DMS79 treated with DMSO at 0.1 percent for 48 hours (cell line): Measurements from ENCODE around the gene TGFBRAP1.

Source experiments
- DNase-seq: peaks from one replicate; lab custom pipeline; 2025; lab: John Stamatoyannopoulos, UW

Gene TGFBRAP1, protein sequence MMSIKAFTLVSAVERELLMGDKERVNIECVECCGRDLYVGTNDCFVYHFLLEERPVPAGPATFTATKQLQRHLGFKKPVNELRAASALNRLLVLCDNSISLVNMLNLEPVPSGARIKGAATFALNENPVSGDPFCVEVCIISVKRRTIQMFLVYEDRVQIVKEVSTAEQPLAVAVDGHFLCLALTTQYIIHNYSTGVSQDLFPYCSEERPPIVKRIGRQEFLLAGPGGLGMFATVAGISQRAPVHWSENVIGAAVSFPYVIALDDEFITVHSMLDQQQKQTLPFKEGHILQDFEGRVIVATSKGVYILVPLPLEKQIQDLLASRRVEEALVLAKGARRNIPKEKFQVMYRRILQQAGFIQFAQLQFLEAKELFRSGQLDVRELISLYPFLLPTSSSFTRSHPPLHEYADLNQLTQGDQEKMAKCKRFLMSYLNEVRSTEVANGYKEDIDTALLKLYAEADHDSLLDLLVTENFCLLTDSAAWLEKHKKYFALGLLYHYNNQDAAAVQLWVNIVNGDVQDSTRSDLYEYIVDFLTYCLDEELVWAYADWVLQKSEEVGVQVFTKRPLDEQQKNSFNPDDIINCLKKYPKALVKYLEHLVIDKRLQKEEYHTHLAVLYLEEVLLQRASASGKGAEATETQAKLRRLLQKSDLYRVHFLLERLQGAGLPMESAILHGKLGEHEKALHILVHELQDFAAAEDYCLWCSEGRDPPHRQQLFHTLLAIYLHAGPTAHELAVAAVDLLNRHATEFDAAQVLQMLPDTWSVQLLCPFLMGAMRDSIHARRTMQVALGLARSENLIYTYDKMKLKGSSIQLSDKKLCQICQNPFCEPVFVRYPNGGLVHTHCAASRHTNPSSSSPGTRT

DNA sequence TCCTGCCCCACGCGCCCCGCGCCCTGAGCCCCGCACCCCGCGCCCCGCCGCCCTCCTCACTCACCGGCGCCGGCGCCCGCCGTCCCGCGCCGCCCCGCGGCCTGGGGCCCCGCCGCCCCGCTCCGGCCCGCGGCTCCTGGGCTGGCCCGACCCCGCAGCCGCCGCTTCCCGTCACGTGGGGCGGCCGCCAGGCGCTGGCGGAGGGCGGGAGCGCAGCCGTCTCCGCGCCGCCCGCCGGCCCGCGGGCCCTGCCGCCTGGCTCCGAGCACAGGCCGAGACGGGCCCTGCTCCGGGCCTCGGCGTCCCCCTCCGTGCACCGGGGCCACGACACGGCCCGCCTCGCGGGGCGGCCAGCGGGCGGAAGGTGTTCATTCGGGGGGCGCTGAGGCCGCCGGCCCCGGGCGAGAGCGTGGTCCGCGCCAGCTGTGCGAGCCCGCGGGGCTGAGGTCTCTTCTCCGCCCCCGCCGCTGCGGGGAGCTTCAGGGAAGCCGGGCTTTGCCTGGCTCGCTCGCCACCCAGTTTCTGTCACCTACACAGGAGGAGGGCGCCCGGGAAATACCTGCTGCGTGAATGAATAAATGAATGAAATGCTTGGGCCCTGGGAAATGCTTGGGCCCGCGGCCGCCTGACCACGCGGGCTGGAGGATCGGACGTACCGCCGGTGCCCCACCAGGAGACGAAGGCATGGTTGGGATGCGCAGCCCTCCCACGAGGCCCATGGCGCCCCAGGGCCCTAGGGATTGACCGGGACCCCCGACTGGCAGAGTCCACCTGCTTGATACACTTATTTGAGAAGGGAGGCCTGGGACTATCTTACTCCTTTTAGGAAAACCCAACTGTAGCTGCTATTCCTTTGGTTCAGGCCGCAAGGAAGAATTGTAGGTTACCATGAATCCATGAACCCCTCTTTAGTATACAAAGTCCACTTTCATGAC, at the start of gene TGFBRAP1:
TGFBRAP1 (minus strand) TSS at position 175 of the 935 bp plus-strand sequence. CDS start 21,434 bp downstream, outside the sequence.
- peak; percentile 16 for DNase-seq

- DNase-seq: no peak
Measured at GRCh38 chr2:105378921-105379383, 49.4 kb upstream of the TGFBRAP1 start.

DNA sequence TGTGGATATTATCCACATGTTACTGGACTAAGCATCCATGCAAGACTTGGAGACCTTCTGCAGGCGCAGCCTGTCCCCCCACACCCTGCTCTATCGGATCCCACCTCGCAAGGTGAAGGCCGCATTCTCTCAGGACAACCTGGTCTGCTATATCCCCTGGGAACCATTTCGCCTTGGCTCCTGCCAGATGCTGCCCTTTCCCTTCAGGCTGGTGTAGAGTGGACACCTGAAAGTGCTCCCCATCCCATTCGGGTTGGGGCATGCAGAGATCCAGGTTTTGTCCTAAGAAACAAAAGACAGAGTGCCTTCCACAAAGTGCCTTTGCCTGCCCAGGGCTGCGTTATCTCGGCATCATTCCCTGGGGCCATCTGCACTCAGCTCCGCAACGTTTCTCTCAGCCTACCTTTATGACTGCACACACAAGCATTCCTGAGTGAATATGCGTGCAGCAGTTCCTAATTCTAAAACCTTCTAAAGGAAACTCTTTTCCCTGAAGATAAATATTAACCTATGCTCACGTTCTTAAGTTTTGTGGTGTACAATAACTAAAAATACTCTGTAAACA, 48.8 kb upstream of the TGFBRAP1 start:
- no peak for DNase-seq

DNA sequence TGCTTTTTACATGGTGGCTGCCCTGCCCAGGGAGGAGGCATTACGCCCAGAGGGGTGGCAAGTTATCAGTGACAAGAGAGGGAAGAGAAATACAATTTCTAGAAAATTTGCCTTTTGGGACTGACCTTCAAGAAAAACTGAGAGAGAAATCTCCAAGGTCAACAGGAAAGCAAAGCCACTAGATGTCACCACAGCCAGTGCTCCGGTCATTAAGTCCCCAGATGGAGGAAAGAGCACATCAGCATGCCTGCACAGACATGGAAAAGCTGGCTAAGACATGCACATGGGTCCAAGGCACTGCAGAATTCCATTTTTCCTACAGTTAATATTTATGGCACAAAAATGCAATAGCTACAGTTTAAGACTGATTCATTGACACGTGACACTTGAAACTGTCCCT, 48.3 kb upstream of the TGFBRAP1 start:
- DNase-seq: no peak

GRCh38 chr2:105376789-105377240, 47.3 kb upstream of the TGFBRAP1 start:
- DNase-seq: no peak

DNA sequence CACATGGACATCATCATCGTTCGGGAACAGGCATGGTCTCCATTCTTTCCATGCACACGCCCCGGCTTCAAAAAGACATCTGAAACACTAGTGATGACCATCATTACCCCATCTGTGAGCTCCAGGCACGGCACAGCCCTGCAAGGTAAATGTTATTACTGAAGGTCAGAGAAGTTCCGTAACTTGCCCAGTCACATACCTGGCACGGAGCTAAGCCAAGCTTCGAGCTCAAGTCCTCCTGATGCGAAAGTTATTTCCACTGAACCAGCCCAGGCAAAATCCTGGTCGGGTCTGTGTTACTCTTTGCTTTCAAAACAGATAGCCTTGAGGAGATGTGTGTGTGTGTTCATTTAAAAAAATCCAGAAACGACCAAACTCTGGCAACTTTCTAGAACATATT, 46.5 kb upstream of the TGFBRAP1 start:
- DNase-seq: no peak

DNA sequence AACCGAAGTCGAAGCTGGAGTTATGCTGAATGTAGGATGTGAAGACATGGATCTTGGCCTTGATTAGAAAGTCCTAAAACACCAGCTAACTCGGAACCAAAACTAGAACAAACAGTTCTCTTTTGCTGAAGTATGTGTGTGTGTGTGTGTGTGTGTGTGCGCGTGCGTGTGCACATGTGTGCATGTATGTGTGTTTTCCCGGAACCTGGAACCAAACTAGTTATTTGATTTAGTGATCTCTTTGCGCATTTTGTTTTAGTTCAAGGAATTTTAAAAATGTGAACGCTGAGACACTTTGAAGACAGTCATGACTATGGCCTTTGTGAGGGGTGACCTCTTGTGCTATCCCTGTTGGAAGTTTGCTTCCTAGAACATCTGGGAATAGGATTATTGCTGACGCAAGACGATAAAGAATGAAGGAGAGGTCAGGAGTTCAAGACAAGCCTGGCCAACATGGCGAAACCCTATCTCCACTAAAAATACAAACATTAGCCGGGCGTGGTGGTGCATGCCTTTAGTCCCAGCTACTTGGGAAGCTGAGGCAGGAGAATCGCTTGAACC, 45.5 kb upstream of the TGFBRAP1 start:
- DNase-seq: no peak

GRCh38 chr2:105373895-105374401, 44.4 kb upstream of the TGFBRAP1 start:
- no peak for DNase-seq

- DNase-seq: no peak
Measured at GRCh38 chr2:105373344-105373781, 43.8 kb upstream of the TGFBRAP1 start.

DNA sequence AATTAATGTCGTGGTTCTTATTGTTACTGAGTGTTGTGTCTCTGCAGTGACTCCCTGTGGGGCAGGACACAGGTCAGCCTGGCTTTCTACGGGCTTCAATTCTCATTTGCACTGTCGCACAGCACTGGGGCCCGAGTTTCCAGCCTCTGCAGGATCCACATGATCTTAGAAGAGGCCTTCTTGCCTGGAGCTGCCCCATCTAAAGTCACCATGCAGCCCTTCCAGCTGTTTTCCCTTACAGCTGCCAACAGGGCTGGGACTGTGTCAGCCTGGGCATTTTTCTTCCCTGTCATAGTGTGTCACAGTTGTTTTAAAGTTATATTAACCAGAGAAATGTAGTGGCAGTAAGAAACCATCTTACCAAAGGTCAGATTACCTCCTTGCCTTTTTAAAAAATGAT, 42.3 kb upstream of the TGFBRAP1 start:
- no peak for DNase-seq

DNA sequence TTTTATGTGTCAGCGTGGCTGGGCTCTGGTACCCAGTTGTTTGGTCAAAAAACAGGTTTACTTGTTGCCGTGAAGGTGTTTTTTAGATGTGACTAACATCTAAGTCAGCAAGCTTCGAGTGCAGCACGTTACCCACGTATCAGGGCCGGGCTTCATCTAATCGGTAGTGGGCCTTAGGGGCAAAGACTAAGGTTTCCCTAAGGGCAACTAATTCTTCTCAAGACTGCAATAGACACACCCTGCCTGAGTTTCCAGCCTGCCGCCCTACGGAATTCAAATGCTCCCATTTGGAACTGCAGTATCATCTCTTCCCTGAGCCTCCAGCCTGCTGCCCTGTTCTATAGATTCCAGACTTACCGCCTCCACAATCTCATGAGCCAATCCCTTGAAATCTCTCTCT, 41.6 kb upstream of the TGFBRAP1 start:
- DNase-seq: no peak

DNA sequence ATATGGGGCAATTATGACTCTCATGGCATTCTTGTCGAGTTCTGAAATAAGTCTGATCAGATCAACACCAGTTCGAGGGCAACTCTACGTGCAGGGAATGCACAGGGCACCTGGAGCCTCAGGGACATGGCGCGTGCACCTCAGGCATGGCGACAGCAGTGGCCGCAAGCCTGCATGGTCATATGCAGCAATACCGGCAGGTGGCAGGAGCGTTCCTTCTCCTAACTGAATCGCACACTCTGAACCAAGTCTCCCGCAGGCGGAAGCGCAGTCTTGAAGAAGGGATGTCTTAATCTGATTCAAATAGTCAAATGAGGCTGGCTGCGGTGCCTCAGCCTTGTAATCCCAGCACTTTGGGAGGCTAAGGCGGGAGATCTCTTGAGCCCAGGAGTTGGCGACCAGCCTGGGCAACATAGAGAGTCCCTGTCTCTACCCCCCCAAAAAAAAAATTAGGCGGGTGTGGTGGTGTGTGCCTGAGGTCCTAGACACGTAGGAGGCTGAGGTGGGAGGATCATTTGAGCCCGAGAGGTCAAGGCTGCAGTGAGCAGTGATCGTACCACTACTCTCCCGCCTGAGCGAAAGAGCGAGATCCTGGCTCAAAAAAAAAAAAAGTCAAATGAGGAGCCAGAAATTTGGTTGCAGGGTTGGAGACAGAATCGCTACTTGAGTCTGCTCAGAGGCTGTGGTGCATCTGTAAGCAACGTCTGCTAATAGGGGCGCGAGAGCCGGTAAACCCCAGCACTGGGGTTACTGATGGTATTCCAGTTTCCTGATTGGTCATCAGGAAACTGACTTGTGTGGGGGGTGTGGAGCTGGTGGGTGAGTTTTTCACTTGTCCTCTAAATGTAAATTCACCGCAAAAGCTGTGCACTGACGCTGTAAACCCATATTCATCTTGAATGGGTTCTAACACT, 40.5 kb upstream of the TGFBRAP1 start:
- peak; percentile 84 for DNase-seq

DNA sequence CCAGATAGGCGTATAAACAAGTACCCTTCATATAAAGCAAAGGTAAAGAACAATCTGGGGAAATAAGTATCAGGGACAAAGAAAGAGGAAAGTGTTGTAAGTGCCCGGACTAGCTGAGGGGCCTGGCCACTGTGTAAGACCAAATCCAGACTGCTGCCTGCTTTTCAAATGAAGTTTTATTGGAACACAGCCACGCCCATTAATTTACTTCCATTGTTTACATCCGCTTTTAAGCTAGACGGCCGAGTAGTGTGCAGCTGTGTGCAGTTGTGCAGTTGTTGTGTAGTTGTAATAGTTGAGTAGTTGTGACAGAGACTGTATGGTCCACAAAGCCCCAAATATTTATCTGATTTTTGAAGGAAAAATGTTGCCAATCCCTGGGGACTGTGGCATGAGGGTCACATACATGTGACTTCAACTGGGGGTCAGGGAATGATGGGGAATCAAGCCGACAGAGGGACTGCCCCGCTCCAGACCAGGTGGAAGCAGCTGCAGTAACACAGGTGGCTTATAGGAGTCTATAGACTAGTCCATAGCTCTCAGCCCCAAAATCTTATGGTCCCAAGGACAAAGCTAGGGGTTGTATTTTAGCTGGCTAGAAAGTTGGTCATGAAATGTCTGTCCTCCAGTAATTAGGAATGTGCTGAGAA, 39.3 kb upstream of the TGFBRAP1 start:
- DNase-seq: no peak

GRCh38 chr2:105365206-105365605, 35.7 kb upstream of the TGFBRAP1 start:
- DNase-seq: no peak

DNA sequence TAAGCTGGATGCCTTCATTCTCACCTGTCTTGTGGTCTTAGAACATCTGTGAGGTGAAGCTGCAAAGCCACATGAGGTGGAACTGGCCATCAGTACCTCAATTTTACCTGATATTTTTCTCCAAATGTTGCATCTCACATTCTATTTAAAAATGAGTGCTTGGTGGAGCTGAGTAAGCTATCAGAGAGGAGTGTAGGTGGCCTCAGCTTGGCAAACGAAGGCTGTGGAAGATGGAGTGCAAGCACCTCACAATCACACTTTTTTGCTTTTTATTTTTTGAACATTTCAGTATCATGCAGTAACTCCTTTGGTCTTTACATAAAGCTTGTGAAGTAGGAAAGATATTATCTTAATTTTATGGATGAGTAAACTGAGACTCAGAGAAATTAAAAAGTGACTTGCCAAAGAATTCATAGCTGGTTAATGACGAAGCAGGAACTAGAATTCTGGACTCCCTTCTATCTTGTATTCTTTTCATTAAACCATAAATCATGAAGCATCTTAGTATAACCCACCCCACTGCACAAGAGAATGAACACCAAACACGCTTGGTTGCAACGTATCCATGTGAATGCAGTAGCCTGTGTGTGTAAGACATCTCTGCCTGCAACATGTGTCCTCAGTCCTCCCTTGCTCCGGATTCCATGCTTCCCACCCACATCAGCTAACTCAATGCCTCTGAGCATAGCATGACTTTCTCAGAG, 35.1 kb upstream of the TGFBRAP1 start:
- no peak for DNase-seq

GRCh38 chr2:105362862-105363591, 33.5 kb upstream of the TGFBRAP1 start:
- DNase-seq: no peak

DNA sequence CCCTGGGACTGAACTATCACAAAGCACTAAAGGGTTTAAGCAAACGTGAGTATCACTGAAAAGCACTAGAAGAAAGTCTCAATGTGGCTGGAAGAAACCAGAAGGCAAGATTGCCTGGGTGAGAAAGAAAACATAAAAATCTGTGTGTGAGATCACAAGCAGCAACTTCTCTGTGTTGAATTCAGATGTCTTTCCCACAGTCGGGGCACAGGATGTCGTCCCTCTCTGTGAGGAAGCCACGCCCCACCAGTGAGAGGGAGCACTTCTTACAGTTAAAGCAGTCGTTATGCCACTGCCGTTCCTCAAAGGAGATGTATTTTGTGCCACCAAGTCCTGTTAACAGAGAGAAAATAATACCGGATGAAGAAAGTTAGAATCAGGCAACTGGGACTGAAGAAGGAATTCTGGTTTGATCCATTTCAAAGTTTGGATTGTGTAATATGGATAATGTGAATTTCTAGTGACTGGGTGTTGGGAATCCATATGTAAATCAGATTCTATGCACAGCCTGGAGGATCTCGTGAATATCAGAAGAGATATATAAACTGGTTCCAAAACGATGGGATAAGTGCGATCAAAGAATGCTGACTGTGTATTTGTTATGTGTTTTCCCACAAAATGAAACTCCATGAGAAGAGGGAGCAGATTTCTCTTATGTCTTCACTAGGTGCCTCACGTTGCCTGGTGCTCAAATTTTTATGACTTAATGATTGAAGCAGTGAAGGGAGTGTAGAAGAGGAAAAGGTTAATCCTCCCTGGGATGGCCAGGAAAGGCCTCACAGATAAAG, 31.8 kb upstream of the TGFBRAP1 start:
- DNase-seq: no peak
